Measurements from ENCODE around the gene CCDC187. TPM values are rescaled to one million over a fixed set of nuclear protein-coding genes. Genes with fewer than 3 reads are reported as not detected.

The CCDC187 gene
- polyA plus RNA-seq, 10 donors = 0.03 to 0.17 (median 0.06) TPM; not detected in 1

DNA sequence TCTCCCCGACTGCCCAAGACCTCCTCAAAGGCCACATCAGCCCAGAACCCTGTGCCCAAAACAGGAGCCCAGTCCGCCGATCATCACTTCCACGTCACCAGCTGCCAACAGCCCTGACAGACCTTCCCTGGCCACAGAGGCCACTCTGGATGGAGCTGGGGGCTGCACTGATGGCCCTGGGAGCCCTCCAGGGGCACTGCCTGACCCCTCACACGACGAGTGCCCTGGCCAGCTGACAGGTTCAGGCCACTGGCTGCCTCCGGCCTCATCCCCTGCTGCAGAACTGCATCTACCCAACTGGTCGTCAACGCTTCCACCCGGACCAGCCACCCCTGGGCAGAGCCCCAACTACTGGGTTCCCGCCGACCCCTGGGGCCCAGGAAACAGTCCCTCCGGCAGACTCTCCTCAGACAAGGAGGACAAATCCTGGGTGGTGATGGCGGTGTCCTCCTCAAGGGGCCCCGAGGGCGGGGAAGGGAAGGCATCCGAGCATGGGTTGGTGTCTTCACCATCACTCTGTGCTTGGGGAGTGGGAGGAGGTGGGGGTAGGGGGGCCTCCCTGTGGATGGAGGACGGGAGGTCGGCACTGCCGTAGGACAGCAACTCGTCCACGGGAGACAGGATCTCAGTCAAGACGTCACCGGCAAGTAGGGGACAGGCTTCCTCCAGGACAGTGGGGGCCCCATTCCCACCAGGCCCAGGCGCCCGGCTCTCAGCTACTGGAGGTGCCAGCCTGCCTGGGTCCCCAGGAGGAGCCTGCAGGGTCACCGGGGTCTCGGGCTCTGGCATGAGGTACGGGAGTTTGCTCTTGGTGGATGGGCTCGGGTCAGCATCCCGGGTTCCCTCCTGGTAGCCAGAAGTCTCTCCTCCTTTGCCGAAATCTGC lies 50.4 kb downstream of the CCDC187 start:
- DNase-seq = no peak

DNA sequence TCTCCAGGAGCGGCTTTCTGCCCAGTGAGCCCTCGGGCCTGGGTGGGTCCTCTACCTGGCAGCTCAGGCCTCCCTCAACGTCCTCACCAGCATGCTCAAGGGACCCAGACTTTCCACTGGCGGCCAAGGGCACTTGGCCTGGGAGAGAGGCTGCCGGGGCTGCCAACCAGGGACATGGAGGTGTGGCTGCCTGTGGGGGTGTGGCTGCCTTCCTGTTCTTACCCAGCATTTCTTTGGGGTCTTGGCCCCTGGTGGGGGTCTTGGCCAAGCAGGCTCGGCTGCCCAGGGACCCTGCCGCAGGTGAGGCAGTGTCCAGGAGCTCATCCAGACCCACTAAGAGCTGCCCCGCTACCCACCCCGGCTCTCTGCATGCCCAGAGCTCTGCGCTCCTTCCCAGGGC lies 51.0 kb downstream of the CCDC187 start:
- no peak for DNase-seq

DNA sequence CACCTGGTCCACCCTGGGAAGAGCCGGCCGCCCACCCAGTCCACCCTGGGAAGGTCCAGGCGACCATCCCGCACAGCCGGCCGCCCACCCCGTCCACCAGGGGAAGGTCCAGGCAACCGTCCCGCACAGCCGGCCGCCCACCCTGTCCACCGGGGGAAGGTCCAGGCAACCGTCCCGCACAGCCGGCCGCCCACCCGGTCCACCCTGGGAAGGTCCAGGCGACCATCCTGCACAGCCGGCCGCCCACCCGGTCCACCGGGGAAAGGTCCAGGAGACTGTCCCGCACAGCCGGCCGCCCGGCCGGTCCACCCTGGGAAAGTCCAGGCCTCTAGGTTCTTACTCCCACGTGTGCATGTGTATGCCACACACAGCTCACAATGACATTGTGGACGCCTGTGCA lies 51.6 kb downstream of the CCDC187 start:
- DNase-seq = no peak

DNA sequence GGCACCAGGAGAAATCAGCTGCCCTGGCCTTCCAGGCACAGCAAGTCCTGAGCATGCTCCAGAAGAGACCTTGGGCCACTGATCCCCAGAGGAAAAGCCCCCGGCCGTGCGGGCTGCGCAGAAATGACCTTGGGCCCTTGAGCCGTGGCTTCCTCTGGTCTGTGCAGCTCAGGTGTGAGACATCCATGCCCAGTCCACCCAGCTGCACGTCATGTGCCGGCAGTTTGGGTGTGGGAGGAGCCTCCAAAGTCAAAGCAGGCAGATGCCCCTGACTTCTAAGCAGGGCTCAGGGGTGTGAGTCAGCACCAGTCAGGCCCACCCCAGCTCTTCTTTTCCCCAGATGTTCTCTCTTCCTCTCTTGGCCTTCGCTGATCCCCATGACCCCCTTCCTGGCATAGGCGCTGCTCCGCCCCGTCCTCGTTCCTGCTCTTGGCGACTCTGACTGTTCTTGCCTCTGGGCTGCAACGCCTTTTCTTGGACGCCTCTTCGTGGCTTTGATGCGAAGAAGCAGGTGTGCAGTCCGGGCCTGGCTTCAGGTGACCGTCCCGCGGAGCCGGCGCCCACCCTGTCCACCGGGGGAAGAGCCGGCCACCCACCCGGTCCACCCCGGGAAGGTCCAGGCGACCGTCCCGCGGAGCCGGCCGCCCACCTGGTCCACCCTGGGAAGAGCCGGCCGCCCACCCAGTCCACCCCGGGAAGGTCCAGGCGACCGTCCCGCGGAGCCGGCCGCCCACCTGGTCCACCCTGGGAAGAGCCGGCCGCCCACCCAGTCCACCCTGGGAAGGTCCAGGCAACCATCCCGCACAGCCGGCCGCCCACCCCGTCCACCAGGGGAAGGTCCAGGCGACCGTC lies 52.4 kb downstream of the CCDC187 start:
- DNase-seq = no peak

DNA sequence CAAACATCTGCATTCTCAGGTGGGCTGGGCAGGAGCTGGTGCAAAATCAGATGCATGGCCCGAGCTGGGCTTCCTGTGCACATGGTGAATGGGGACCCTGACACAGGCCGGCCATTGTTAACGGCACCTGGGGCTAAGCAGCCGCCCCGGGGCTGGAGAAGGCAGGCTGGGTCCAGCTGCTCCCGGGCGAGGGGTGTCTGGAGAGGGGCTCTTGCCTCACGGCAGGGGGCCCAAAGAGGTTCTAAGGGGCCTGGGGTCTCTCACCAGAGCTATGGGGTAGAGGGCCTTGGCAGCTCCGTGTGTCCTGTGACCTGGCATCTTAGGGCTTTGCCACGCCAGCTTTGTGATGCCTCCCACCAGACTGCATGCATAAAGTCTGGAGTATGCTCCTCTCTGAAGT lies 53.2 kb downstream of the CCDC187 start:
- no peak for DNase-seq

DNA sequence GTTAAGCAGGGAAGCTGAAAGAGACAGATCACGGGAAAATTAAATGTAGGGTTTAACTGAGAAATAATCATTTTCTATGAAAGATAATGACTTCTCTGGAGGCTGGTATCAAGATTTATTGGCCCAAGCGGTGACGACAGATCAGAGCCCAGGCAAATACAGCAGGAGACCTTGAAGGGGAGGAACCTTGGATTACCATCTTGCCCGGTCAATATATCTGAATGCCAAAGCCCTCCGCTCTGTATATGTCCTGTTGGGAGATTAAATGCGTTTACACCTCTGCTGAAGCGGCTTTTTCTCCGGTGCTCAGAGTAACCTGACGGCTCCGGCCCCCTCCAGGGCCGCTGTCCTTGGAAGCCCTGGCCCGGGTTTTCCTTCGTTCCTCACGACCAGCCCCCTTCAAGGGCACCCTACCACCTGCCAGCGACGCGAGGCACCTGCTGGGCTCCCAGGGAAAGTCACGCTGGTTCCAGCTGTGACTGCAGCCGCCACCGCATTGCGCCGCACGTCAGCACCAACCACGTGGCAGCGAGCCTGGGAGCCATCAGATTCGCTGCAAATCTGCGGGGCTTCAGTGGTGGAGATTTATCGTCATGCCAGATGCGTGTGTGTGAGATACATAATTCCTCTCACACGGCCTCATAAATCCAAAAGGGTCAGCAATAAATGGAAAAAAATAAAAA lies 53.9 kb downstream of the CCDC187 start:
- DNase-seq = no peak

DNA sequence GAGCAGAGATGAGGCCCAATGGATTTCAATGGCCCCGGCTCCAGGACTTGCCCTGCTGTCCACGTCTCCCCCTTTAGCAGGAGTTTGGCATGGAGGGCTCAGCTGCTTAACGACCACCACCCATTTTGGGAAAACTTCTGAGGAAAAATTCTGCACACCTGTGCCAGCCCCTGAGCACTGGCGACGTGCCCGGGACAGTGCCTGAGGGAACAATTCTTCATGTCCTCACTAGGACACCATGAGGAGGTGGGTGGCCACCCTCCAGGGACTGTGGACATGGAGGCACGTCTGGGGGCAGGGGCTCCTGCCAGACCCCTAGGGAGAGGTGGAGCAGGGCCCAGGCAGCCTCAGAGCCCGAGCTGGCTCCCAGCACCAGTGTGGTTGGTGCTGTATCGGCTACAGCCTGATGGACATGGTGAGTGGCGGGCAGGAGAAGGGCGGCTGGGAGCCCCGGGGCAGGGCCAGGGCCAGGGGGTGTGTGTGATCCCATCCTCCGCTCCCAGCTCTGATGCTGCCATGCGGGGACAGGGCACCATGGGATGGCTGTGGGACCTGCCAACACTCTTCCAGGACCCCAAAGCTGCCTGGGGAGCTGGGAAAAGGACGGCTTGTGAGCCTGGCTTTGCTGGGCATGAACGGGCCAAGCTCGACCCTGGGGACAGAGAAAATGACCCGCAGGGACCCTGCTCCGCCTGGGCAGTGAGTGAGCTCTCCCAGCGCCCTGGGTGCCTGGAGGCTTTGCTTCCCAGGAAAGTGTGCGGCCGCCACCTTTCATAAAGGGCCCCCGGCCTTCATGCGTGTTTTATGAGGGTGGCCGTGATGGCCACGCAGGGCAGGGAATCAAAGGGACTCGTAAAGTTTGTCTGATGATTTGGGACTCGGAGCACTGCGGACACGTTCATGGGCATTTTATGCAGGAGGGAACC lies 54.7 kb downstream of the CCDC187 start:
- no peak for DNase-seq

DNA sequence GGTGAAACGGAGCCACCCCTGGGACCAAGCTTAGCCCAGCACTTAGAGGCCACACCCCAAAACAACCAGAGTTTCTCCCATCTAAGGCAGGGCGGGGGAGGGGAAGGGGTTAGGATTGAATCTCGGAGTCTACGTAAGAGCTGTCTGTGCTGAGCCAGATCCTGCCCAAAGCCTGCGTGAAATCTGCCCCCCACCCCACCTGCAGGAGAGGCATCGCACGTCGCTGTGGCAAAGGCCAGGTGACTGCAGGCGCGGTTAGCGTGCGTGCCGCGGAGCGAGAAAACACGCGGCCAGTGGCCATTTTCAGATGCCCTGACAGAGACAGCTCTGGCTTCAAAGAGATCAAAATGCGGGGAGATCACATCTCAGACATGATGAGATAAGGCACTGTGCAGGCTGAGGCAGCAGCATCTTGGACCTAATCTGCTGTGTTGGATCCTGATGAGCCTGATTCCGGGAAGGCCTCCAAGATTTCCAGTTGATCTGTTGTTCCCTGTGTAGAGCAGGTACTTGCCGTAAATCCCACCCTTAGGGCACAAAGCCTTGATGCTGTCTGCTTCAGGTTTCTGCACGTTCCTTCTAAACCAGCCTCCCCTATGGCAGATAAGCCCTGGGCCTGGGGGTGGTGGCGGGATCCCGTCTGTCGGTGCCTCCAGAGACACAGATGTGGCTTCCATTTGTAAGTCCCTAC lies 55.8 kb downstream of the CCDC187 start:
- DNase-seq = no peak

DNA sequence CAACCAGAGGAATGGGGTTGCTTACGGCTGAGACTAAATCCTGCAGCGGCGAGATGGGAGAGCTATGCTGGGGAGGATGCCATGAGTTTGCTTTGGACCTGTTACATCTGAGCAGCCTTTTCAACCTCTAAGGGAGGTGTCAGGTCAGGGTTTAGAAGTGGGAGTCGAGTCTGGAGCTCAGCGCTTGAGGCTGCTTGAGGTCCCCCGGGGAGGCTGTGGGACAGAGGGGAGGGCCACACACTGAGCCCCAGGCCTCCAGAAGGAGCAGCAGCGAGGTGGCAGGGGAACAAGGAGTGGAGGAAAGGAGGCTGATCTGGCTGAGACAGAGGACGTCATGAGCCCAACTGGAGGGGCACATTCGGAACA lies 56.4 kb downstream of the CCDC187 start:
- DNase-seq = no peak

DNA sequence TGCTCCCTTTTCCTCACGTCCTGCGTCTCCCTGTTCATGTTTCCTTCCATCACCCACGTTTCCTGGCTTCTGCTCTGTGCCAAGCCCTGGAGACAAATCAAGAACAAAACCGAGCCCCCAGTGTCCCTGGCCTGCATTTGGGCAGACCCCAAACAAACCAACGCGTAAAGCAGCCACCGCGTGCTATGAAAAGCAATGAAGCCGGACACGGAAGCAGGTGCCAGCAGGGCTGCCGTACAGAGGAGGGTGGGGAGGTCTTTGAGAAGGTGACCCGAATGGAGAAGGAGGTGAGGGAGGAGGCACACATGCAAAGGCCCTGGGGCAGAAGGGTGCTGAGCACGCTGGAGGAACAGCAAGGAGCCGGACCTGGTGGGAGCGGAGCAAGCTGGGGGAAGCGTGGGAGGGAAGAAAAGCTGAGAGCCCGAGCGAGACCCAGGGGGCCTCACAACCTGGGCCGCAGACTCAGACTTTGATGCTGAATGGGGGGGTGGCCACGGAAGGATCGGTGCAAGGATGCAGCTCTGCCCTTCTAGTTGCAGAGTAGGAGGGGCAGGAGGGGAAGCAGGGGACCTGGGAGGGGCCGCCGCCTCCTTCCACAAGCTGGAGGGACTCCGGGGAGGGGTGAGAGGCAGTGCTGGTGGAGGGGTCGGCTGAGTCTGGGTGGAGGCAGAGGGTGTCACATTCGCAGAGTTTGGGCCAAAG lies 56.9 kb downstream of the CCDC187 start:
- no peak for DNase-seq

DNA sequence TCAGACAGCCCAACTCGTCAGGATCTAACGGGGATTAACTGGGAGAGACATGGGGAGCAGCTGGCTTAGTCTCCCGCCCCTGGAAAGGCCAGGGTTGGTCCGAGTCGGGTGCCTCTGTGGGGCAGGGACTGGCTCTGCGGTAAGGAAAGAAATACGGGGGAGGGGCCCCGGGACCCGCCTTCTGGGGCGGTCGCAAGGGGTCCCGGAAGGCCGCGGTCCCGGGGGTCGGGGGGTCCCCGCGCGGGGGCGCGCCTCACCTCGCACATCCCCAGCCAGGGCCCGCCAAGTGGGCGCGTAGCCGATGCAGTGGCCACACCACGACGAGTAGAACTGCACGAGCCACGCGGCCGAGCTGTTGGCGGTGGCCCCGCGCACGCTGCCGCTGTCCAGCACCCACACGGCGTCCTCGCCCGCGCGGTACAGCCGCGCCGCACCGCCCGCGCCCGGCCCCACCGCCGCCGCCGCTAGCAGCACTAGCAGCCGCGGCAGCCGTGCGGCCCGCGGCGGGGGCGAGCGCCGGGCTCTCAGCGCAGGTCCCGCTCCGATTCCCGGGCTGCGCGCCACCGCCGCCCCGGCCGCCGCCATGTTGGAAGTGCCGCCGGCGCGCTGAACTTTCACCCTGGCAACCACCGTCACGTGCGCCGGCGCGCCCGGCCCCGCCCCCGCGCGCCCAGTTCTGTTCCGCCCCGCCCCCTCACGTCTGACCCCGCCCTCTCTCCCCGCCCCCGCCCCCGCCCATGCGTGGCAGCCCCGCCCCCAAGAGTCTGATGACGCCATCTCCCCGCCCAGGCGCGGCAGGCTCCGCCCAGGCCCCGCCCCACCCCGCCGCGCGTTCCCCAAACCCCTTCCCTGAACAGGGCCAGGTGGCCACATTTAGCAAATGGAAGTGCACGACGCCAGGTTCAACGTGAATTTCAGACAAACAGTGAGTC lies 58.4 kb downstream of the CCDC187 start, which contains the start of gene QSOX2:
Gene QSOX2, minus strand, starts transcription at position 594 of the 932 bp plus-strand sequence. Its CDS starts 9 bp downstream, at position 585.
- peak; percentile 66 to 87 (median 86) for DNase-seq

DNA sequence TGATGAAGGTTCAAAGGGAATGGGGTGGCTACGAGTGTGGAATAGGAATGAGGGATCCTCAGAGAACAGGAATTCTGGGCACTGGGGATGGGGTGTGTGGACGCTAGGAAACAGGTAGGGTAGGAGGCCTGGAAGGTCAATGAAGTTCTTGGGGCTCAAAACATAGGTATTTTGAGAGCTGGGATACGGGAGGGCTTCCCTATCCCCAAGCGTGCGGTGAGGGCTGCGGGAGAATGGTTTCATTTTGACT lies 59.0 kb downstream of the CCDC187 start:
- DNase-seq = no peak

DNA sequence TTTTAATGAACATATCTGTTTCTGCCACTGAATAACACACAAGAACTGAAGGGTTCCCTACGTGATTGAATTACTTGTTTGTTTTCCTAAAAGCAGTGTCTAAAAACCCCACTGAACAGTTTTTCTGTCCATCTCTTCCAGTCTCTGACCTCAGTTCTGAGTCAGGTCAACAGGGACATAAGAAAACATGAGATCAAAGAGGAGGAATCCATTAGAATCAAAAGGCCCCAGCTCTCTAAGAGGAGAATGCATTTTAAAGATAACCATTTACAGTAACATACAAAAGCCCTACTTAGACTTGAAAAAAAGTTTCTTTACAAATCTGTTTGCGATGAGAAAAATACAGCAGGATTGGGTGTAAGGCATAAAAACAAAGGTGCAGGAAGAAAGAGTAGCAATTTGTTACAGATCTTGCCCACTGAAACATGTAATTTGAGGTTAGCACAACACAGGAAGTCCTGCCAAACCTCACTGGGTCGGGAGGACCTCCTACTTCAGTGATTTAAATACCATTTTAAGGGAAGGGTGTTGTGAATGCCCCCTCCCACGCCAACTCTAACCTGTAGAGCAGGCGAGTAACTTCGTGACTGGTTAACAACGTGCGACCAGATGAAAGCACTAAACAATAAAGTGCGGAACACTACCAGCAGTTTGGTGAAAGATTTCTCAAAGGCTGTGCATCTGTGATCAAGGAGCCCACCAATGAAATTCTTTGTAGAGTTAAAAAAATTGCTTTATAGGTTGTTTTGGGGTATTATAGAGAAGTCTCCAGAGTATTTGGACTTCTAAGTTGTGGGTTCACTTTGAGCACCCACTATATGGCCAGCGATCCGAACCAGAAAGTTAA lies 59.5 kb downstream of the CCDC187 start:
- no peak for DNase-seq

DNA sequence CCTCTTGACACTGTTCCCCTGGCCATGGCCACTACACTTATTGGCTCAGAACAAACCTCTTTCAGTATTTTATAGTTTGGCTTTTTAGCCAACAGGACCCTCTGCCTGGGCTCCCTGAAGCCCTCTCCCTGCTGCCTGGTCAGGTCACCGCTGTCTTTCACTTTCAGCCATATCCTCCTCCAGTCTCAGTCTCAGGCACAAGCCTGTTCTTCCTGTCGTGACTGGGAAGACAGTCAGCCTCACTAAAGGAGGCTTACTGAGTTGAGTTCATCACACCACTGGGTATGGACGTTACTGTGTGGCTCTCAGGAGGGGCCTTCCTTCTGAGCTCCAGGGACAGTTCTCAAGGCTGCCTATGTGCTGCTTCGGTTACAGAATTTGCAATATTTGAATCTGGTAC lies 60.3 kb downstream of the CCDC187 start:
- DNase-seq = no peak

DNA sequence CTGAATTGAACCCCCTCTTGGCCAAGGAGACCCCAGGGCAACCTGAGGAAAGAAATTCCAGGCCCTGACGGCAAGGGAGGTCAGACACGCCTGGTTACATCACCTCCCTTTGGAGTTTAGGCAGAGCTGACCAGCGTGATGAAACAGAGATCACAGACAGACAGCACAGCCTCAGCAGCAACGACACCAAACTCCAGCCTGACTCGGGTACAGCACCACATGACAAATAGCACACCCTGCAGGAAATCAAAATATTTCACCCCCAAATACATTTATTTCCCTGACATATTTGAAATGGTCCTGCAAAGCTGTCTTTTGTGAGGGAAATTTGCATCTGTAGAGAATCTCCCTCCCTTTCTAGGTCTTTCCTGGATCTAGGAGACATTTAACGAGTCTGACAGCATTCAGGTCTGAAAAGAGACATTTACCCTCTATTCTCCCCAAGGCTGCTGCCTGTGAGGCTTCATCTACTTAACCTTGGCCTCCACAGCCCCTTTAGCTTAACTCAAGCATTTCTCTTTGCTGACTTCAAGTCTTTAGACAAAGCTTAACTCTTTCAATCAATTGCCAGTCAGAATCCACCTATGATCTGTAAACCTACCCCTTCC lies 60.9 kb downstream of the CCDC187 start:
- DNase-seq = no peak

DNA sequence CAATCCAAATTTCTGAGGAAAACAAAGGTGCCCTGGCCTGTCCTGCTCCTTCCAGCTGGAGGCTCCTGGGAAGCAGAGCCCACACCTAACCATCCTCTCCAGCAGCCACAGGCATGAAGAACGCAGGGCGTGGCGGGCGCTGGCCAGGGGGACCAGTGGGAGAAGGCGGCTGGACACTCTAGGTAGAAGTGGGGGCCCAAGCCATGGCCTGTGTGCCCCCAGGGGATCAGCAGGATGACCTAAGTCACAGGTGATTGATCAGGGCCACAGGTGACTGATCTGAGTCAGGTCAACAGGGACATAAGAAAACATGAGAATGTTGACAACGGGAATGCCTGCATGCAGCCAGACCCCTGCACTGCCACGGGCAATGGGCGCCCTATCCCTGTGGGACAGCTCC lies 61.6 kb downstream of the CCDC187 start:
- DNase-seq = no peak

DNA sequence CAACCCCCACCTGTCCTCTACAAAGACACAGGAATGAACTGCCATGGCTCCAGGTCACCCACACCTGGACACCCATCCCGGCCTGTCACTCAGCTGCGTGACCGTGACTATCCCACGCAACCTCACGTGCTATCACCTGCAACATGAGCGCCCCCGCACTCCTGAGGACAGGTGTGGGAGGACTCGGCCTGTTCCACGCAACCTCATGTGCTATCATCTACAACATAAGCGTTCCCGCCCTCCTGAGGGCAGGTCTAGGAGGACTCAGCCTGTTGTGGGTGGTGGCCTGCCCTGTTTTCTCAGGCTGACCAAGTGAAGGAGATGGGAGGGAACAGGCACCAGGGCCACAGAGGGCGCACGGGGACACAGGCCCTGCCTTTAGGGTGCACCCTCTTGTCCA lies 62.4 kb downstream of the CCDC187 start:
- DNase-seq = no peak

DNA sequence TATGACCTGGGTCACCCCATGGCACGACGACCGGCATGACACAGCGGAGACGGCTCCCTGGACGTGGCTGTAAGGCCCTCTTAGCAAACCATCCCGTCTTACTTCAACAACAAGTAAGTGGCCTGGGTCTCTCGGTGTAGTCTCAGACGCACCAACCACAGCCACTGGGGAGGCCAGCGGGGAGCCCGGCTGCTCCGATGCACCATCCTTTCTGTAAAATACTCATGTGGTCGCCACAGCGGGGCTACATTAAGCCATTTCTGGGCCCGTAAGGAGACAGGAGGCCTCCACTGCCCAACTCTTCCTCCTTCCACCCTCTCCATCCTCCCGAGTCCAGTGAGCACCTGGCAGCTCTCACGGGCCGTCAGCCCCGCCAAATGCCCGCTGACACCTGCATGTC lies 63.0 kb downstream of the CCDC187 start:
- DNase-seq = no peak
